ENCODE data around the gene ABCD3. TPM values are rescaled to one million over a fixed set of nuclear protein-coding genes. Genes with fewer than 3 reads are reported as not detected.

Gene ABCD3
- total and polyA plus RNA-seq, 2 of the 13 experiments (the other 11 are each of a cell fraction or from before 2014, with no cell fraction given) = 27.5 to 166 TPM

DNA sequence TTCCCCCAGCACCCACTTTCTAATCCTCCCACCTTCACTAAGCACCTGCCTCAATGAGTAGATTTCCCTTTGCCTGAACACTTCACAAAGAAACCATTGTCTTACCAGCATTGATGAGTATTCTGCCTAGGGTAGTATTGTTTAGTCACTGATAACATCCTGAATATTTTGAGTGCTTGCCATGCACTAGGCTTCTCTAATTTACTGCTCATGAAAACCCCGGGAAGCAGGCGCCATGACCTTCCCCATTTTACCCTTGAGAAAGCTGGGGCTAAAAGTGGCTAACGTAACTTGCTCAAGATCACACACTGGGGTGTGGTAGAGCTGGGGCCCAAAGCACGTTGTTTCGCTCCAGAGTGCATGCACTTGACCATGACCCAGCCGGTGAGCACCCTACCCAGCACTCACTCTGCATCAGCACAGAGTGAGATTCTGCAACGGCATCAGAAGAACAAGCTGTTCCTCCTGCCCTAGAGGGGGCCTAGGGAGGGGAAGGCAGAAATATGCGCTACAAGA lies 133.9 kb downstream of the ABCD3 start (continued):
- TF ChIP-seq, protein P1, sequence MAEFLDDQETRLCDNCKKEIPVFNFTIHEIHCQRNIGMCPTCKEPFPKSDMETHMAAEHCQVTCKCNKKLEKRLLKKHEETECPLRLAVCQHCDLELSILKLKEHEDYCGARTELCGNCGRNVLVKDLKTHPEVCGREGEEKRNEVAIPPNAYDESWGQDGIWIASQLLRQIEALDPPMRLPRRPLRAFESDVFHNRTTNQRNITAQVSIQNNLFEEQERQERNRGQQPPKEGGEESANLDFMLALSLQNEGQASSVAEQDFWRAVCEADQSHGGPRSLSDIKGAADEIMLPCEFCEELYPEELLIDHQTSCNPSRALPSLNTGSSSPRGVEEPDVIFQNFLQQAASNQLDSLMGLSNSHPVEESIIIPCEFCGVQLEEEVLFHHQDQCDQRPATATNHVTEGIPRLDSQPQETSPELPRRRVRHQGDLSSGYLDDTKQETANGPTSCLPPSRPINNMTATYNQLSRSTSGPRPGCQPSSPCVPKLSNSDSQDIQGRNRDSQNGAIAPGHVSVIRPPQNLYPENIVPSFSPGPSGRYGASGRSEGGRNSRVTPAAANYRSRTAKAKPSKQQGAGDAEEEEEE (CRISPR knock-in tag; IDR thresholded peaks at IDR 0.05; ENCODE audit: borderline replicate concordance) = no peak
- TF ChIP-seq ZNF343 (CRISPR knock-in tag; IDR thresholded peaks at IDR 0.05) = no peak
- TF ChIP-seq SOX13 (IDR thresholded peaks at IDR 0.05) = no peak
- TF ChIP-seq SOX13 (CRISPR knock-in tag; conservative IDR thresholded peaks at IDR 0.05 in 1 of 2, IDR thresholded peaks at IDR 0.05 in 1 of 2) = peak in 1 of 2 experiments; percentile 75; a peak in 2 of 4 replicates
- TF ChIP-seq MEIS1 (CRISPR knock-in tag; IDR thresholded peaks at IDR 0.05; ENCODE audit: borderline replicate concordance) = no peak
- no peak for TF ChIP-seq ZMYM2 (CRISPR knock-in tag; IDR thresholded peaks at IDR 0.05)
- TF ChIP-seq, protein P2, sequence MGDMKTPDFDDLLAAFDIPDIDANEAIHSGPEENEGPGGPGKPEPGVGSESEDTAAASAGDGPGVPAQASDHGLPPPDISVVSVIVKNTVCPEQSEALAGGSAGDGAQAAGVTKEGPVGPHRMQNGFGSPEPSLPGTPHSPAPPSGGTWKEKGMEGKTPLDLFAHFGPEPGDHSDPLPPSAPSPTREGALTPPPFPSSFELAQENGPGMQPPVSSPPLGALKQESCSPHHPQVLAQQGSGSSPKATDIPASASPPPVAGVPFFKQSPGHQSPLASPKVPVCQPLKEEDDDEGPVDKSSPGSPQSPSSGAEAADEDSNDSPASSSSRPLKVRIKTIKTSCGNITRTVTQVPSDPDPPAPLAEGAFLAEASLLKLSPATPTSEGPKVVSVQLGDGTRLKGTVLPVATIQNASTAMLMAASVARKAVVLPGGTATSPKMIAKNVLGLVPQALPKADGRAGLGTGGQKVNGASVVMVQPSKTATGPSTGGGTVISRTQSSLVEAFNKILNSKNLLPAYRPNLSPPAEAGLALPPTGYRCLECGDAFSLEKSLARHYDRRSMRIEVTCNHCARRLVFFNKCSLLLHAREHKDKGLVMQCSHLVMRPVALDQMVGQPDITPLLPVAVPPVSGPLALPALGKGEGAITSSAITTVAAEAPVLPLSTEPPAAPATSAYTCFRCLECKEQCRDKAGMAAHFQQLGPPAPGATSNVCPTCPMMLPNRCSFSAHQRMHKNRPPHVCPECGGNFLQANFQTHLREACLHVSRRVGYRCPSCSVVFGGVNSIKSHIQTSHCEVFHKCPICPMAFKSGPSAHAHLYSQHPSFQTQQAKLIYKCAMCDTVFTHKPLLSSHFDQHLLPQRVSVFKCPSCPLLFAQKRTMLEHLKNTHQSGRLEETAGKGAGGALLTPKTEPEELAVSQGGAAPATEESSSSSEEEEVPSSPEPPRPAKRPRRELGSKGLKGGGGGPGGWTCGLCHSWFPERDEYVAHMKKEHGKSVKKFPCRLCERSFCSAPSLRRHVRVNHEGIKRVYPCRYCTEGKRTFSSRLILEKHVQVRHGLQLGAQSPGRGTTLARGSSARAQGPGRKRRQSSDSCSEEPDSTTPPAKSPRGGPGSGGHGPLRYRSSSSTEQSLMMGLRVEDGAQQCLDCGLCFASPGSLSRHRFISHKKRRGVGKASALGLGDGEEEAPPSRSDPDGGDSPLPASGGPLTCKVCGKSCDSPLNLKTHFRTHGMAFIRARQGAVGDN (CRISPR knock-in tag; IDR thresholded peaks at IDR 0.05) = no peak
- no peak for TF ChIP-seq ZNF619 (CRISPR knock-in tag; IDR thresholded peaks at IDR 0.05)
- TF ChIP-seq, protein P3, sequence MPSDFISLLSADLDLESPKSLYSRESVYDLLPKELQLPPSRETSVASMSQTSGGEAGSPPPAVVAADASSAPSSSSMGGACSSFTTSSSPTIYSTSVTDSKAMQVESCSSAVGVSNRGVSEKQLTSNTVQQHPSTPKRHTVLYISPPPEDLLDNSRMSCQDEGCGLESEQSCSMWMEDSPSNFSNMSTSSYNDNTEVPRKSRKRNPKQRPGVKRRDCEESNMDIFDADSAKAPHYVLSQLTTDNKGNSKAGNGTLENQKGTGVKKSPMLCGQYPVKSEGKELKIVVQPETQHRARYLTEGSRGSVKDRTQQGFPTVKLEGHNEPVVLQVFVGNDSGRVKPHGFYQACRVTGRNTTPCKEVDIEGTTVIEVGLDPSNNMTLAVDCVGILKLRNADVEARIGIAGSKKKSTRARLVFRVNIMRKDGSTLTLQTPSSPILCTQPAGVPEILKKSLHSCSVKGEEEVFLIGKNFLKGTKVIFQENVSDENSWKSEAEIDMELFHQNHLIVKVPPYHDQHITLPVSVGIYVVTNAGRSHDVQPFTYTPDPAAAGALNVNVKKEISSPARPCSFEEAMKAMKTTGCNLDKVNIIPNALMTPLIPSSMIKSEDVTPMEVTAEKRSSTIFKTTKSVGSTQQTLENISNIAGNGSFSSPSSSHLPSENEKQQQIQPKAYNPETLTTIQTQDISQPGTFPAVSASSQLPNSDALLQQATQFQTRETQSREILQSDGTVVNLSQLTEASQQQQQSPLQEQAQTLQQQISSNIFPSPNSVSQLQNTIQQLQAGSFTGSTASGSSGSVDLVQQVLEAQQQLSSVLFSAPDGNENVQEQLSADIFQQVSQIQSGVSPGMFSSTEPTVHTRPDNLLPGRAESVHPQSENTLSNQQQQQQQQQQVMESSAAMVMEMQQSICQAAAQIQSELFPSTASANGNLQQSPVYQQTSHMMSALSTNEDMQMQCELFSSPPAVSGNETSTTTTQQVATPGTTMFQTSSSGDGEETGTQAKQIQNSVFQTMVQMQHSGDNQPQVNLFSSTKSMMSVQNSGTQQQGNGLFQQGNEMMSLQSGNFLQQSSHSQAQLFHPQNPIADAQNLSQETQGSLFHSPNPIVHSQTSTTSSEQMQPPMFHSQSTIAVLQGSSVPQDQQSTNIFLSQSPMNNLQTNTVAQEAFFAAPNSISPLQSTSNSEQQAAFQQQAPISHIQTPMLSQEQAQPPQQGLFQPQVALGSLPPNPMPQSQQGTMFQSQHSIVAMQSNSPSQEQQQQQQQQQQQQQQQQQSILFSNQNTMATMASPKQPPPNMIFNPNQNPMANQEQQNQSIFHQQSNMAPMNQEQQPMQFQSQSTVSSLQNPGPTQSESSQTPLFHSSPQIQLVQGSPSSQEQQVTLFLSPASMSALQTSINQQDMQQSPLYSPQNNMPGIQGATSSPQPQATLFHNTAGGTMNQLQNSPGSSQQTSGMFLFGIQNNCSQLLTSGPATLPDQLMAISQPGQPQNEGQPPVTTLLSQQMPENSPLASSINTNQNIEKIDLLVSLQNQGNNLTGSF (CRISPR knock-in tag; IDR thresholded peaks at IDR 0.05) = no peak
- TF ChIP-seq NFKB2 (CRISPR knock-in tag; IDR thresholded peaks at IDR 0.05; ENCODE audit: borderline replicate concordance) = no peak
- no peak for TF ChIP-seq ZNF563 (CRISPR knock-in tag; IDR thresholded peaks at IDR 0.05)
- TF ChIP-seq, protein P4, sequence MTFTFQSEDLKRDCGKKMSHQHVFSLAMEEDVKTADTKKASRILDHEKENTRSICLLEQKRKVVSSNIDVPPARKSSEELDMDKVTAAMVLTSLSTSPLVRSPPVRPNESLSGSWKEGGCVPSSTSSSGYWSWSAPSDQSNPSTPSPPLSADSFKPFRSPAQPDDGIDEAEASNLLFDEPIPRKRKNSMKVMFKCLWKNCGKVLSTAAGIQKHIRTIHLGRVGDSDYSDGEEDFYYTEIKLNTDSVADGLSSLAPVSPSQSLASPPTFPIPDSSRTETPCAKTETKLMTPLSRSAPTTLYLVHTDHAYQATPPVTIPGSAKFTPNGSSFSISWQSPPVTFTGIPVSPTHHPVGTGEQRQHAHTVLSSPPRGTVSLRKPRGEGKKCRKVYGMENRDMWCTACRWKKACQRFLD (CRISPR knock-in tag; IDR thresholded peaks at IDR 0.05; ENCODE audit: borderline replicate concordance) = no peak
- no peak for TF ChIP-seq ZNF329 (CRISPR knock-in tag; IDR thresholded peaks at IDR 0.05; ENCODE audit: low read depth)
- TF ChIP-seq, protein P5, sequence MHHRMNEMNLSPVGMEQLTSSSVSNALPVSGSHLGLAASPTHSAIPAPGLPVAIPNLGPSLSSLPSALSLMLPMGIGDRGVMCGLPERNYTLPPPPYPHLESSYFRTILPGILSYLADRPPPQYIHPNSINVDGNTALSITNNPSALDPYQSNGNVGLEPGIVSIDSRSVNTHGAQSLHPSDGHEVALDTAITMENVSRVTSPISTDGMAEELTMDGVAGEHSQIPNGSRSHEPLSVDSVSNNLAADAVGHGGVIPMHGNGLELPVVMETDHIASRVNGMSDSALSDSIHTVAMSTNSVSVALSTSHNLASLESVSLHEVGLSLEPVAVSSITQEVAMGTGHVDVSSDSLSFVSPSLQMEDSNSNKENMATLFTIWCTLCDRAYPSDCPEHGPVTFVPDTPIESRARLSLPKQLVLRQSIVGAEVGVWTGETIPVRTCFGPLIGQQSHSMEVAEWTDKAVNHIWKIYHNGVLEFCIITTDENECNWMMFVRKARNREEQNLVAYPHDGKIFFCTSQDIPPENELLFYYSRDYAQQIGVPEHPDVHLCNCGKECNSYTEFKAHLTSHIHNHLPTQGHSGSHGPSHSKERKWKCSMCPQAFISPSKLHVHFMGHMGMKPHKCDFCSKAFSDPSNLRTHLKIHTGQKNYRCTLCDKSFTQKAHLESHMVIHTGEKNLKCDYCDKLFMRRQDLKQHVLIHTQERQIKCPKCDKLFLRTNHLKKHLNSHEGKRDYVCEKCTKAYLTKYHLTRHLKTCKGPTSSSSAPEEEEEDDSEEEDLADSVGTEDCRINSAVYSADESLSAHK (CRISPR knock-in tag; IDR thresholded peaks at IDR 0.05; ENCODE audit: borderline replicate concordance) = no peak

Measured in HepG2 (cell line).